Measurements from ENCODE around the gene RNF145. TPM values are rescaled to one million over a fixed set of nuclear protein-coding genes. Genes with fewer than 3 reads are reported as not detected.

RNF145 gene
- total RNA-seq, 1 donor from 2014 or later: 71.0 TPM

GRCh38 chr5:159210210-159210661 is 883 bp upstream of the RNF145 start:
- no peaks in the 10 kb centered on the region for H3K36me3 Mint-ChIP-seq (ENCODE audit: unreplicated experiment)
- peaks cover 13% of the 10 kb centered on the region for H3K27me3 Mint-ChIP-seq (ENCODE audit: unreplicated experiment)
- H3K27ac Mint-ChIP-seq (ENCODE audit: unreplicated experiment): peak overlapping the region; percentile 94
- peaks cover 23% of the 10 kb centered on the region for H3K4me1 Mint-ChIP-seq (ENCODE audit: low read depth, unreplicated experiment)
- H3K4me3 Mint-ChIP-seq (ENCODE audit: unreplicated experiment): peak overlapping the region; percentile 96
- H3K9me3 Mint-ChIP-seq (ENCODE audit: unreplicated experiment): peaks cover 13% of the 10 kb centered on the region
- TF ChIP-seq, protein P1, sequence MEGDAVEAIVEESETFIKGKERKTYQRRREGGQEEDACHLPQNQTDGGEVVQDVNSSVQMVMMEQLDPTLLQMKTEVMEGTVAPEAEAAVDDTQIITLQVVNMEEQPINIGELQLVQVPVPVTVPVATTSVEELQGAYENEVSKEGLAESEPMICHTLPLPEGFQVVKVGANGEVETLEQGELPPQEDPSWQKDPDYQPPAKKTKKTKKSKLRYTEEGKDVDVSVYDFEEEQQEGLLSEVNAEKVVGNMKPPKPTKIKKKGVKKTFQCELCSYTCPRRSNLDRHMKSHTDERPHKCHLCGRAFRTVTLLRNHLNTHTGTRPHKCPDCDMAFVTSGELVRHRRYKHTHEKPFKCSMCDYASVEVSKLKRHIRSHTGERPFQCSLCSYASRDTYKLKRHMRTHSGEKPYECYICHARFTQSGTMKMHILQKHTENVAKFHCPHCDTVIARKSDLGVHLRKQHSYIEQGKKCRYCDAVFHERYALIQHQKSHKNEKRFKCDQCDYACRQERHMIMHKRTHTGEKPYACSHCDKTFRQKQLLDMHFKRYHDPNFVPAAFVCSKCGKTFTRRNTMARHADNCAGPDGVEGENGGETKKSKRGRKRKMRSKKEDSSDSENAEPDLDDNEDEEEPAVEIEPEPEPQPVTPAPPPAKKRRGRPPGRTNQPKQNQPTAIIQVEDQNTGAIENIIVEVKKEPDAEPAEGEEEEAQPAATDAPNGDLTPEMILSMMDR (IDR thresholded peaks at IDR 0.05; ENCODE audit: partially characterized antibody, unreplicated experiment): no peak
- no peak for DNase-seq

- H3K9me3 Mint-ChIP-seq (ENCODE audit: unreplicated experiment): peaks cover 13% of the 10 kb centered on the region
- peaks cover 23% of the 10 kb centered on the region for H3K4me1 Mint-ChIP-seq (ENCODE audit: low read depth, unreplicated experiment)
- peak overlapping the region; percentile 95 for H3K27ac Mint-ChIP-seq (ENCODE audit: unreplicated experiment)
- peak overlapping the region; percentile 94 for H3K4me3 Mint-ChIP-seq (ENCODE audit: unreplicated experiment)
- TF ChIP-seq, protein P1 (IDR thresholded peaks at IDR 0.05; ENCODE audit: partially characterized antibody, unreplicated experiment): no peak
- DNase-seq: peak; percentile 76
- H3K36me3 Mint-ChIP-seq (ENCODE audit: unreplicated experiment): no peaks in the 10 kb centered on the region
- peaks cover 13% of the 10 kb centered on the region for H3K27me3 Mint-ChIP-seq (ENCODE audit: unreplicated experiment)
Measured at GRCh38 chr5:159208514-159209437, 577 bp downstream of the RNF145 start.

DNA sequence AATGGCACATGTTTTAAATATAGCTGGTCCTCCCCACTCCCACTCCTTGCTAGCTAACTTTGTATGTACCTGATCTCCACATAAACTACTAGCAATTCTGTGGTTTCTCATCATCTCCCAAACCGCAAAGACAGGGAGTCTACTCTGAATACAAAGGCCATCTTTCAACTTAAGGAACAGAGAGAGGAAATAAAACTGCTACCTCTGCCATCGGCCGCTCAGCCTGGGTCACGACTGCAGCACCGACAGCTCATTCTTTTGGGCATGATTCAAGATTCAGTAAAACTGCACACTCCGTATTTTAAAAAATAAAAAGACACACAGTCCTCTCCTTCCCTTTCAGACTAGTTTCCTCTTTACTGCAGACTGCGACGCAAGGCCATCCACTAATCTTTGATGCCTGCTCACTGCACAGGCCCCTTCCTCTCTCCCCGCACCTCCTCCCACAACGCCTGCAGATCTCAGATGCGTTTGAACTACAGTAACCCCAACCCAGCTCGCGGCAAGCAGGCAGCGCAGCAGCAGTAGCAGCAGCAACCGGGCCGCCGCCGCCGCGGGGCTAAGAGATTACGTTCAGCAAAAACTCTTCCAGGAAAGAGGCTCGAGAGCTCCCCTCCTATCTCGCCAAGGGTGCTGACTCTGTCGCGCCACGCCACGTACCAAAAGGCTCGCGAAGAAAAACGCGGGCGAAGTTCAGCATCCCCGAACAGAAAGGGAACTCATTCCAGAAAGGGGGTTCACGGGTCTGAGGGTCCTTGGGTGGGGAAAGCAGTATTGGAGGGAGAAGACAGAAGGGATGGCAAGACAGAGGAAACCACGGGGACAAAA is 1.5 kb downstream of the RNF145 start:
- Mint-ChIP-seq H3K27ac (ENCODE audit: unreplicated experiment) (peak overlapping the region; percentile 95), H3K36me3 (ENCODE audit: unreplicated experiment) (no peaks in the 10 kb centered on the region), H3K9me3 (ENCODE audit: unreplicated experiment) (peaks cover 13% of the 10 kb centered on the region), H3K4me3 (ENCODE audit: unreplicated experiment) (peak overlapping the region; percentile 94), H3K4me1 (ENCODE audit: low read depth, unreplicated experiment) (peaks cover 28% of the 10 kb centered on the region), H3K27me3 (ENCODE audit: unreplicated experiment) (peaks cover 13% of the 10 kb centered on the region)
- TF ChIP-seq, protein P1 (IDR thresholded peaks at IDR 0.05; ENCODE audit: partially characterized antibody, unreplicated experiment): no peak
- peak; percentile 84 for DNase-seq

DNA sequence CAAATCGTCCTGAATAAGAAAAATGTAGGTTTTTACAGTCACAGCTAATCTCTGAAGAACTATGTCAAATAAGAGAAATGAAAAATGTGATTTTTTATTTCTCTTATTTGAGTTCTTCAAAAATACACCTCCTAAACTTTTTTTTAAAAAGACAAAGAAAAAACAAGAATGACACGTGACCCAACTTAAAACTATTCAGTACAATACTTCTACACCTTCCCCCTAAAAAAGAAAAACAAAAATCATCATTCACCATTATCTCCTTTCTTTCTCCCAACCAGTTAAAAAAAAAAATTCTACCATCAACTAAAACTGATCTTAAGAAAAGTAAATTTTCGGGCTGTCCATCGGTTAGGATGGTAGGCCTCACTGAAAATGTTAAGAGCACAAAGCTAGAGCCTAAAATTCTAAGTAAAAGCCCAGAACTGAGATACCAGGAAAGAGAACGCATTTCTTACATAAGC is 2.1 kb downstream of the RNF145 start:
- Mint-ChIP-seq H3K36me3 (ENCODE audit: unreplicated experiment) (no peaks in the 10 kb centered on the region), H3K27ac (ENCODE audit: unreplicated experiment) (peak overlapping the region; percentile 95), H3K27me3 (ENCODE audit: unreplicated experiment) (peaks cover 13% of the 10 kb centered on the region), H3K4me1 (ENCODE audit: low read depth, unreplicated experiment) (peaks cover 29% of the 10 kb centered on the region), H3K9me3 (ENCODE audit: unreplicated experiment) (peaks cover 13% of the 10 kb centered on the region), H3K4me3 (ENCODE audit: unreplicated experiment) (peak overlapping the region; percentile 94)
- TF ChIP-seq, protein P1 (IDR thresholded peaks at IDR 0.05; ENCODE audit: partially characterized antibody, unreplicated experiment): no peak
- no peak for DNase-seq
